HG02973 (cell line): ENCODE data around the gene CCDC85C.

Source experiments
- ATAC-seq: cut with Tn5 transposase; IDR thresholded peaks from one replicate; pipeline ENCODE4 v1.9.1; 2021; ENCODE audit warnings: moderate library complexity; ENCODE audit not compliant: unreplicated experiment

CCDC85C gene

DNA sequence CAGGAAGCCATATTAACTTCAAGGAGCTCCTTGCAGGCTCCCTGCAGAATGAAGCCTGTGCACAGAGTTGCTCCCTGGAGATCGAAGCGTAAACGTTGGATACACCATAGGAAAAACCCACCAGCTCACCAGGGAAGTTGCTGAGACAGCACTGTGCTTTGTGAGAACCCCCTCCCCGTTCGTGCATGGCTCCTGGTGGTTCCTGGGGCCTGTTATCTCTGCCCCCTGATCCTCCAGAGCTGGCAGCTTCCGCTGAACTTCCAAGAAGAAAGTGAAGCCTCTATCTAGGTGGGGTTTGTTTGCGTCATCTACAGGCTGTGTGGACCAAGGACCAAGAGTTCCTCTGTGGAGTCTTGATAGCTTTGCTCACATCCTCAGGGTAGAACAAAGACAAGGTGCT, 2.4 kb upstream of the CCDC85C start:
- ATAC-seq, result no peak

DNA sequence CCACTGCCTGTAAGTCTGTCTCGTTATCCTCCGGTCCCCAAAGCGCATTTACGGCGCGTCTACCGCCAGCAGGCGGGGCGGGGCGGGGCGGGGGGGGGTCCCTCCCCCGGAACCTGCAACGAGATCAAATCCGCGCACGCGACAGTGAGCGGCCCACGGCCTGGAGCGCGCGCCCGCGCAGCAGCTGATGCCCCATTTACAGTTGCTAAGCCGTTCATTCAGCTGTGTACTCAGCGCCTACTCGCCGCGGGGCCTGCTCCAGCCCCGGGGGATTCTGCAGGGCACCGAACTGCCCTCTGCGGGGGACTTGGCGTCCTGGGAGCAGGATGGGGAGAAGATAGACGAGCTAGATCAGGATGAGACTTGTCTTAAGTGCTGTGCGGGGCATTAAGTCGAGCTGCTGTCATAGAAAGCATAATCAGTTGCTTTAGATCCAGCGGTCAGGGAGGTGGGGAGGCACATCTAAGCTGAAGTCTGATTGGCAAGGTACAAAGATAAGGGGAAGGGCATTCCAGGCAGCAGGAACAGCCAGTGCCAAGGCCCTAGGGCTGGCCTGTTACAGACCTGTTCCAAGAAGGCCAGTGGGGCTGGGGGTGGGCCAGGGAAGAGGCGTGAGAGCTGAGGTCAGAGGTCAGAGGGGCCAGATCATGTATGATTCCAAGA, 1.4 kb upstream of the CCDC85C start:
- no peak for ATAC-seq

DNA sequence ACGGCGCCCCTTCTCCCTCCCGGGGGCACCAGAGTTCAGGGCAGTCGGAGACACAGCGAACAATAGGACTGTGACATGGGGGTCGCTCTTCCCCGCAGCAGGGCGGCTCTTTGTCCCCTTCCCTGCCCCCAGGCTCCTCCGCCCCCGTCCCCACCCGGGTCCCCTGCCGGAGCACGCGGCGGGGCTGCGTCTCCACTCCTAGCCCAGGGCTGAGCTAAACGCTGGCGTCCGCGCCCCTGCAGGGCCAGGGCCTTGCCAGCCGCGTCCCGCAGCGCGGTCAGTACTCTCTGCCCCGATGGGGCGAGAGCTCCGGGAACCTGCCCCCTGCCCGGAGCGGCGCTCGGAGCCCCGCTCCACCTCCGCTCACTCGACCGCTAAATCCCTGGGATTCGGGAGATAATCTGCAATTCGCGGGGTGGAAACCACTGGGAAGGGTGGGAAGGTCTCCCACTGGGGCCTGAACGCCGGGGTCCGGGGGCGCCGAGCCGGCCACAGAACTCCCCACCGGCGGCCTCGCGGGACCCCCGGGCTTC, 825 bp upstream of the CCDC85C start:
- peak; percentile 6 for ATAC-seq

DNA sequence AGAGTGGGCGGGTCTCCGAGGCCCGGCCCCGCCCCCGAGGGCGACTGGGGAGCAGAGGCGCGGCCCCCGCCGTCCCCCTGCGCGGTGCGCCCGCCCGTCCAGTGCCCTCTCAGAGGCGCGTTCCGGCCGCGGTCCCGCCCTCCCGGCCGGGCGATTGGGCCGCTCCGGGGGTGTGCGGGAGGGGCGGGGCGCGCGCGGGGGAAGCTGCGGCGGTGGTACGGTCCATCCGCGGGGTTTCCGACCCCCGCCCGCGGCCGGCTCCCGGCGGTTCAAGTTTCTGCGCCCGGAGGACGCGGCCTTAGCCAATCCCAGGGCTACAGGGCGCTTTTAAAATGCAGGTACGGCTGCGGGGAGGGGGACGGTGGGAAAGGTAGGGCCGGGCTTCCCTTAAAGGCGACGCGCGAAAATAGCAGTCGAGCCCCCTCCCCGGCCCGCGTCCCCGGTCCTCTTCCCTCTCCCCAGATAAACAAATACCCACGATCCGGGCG, 315 bp upstream of the CCDC85C start:
- ATAC-seq, result peak; percentile 84

DNA sequence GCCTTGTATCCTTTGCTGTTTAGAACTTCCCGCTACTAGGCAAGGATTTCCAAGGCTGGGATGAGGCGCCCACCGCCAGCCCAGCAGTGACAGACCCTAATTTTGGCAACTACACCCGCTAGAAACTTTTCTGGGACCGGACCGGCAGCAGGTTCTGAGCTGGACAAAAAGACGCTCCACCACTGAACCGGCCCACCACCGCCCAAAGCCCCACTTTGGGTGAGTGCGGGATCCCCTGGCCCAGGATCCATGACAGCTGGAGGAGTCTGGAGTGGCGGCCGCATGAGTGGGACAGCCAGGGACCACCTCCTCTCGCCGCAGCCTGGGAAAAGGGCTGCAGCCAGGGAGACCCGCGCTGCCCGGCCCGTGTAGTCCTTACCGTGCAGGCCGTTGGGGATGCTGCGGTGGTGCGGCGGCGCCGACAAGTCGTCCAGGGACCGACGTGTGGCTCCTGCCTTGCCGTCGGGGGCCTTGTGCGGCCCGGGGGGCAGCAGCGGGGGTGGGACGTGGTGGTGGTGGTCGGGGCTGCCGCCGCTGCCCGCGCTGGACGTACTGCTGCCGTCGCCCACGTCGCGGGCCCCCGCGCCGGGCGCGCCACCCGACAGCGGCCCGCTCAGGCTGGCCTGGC, 1.1 kb downstream of the CCDC85C start:
- ATAC-seq, result no peak

DNA sequence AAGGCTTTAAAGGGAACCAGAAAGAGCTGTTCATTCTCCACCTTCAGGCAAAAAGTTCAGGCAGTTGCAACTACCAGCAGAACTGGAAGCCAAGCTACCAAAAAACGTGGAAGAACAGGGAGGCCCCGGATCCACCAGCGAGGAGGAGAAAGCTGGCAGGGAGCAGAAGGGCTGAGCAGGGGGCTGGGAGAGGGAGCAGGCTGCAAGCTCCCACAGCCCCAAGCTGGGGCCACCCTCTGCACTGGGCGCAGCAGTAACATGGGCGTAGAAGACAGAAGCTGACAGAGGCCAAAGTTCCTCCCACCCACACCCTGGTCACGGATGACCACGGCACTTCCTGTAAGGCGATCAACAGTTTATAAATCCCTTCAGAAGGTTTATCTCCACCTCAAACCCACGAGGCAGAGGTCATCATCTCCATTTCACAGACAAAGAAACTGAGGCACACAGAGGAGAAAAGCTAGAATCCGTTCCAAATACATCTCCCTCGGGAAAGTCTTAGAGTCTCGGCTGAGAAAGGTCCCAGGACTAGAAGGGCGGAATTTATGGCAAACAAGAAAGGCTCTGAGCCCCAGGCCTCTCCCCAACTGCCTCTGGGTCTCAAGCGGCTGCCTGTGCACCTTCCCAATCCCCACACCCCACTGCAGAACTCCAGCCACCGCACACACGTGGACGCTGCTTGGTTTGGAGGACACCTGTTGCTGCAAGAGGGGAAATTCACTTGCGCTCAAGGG, 1.8 kb downstream of the CCDC85C start:
- no peak for ATAC-seq

DNA sequence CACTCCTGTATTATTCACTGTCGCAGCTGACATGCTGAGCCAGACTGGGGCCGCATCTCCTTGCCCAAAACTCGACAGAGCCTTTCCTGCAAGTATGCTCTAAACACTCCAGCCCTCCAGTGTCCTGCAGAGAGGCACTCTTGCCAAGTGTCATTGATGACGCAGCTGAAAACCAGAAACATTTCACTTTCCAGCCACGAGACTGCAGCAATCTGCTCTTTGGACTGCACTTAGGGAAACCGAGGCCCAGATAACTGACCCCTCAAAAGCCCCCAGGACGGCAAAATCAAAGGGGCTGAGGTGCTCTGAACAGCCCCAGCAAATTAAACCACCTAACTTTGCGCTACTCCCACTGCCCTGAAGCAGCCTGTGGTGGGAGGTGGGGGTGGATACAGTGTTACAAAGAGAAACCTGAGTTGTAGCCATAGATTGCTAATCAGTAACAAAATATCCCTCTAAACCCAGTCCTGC, 2.6 kb downstream of the CCDC85C start:
- ATAC-seq, result no peak

DNA sequence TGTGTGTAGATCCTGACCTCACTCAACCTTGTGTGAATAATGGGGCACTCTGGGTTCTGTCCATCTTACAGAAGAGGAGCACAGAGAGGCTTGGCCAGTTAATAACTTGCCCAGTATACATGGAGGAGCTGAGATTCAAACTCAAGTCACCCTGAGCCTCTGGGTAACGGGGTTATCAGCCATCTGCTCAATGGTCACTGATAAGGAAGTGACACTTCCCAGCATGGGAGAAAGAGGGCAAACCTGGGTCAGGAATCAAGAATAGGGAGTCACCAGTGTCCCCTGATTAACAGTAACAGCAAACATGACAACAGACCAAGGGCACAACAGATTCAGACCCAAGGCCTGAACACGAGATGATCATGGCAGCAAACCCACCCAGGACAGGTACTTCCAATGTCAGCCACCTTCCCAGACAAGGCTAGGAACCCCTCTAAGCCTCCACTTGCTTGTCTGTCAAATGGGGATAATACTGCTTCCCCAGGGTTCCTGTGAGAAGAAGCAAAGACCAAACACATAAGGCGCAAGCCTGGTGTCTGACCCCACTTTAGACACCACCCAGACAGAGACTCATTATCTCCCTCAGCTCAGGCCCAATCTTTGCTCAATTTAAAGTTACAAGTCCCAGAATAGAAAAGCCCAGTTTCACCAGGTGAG, 3.6 kb downstream of the CCDC85C start:
- no peak for ATAC-seq

DNA sequence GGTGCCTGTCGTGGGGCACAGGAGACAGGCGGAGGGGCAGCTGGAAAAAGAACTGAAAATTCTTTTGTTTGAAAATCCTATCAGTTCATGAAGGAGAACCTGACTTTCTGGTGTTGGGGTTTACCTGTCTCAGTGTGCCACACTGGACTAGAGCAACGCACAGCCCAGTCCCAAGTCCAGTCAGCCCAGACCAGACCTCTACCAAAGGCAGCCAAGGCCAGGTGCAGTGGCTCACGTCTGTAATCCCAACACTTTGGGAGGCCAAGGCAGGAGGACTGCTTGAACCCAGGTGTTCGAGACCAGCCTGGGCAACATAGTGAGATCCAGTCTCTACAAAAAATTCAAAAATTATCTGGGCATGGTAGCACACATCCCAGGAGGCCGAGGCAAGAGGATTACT, 4.6 kb downstream of the CCDC85C start:
- ATAC-seq, result no peak

DNA sequence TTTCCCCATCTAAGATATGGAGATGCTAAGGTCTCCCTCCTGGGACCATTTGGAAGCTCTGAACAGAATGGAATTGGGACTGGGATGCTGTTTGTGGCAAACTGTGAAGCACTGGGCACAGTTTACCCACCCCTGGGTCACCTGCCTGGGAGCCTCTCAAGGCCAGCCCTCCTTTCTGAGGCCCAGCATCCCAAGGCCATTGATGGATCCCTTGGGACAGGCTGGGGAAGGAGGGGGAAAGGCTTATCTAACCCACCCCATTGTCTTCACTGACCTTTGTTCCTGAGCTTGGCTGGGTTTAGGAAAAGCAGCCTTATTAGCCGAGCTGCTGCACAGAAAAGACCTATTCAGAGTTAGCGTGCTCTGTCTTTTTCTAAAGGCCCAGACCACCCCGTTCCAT, 5.2 kb downstream of the CCDC85C start:
- no peak for ATAC-seq

DNA sequence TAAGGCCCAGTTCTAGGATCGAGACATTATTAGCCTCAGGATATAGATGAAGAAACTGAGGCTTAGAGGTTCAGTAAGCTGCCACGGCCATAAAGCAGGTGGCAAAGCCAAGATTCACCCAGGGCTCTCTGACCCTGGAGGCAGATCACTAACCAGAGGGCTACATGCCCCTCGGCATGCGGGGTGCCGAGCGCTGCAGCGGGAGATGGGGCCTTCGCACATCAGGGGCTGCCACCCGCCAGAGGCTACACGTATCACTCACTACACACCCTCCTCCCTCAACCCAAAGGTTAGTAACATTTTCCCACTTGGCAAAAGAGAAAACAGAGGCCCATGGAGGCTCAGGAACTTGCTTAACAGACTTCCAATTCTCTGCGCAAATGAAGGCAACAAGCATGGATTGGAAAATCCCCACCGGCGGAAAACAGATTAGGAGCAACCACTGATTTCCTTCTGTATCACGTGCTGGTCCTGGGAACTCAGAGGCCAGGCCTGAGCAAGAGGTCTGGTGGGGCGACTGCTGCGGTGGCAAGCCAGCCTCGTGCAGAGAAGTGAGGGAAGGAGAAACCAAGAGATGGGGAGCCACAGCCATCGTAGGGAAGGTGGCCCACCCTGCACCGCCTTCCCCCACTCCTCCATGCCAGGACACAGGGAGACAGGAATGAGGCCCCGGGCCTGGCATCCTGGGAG, 6.0 kb downstream of the CCDC85C start:
- no peak for ATAC-seq

DNA sequence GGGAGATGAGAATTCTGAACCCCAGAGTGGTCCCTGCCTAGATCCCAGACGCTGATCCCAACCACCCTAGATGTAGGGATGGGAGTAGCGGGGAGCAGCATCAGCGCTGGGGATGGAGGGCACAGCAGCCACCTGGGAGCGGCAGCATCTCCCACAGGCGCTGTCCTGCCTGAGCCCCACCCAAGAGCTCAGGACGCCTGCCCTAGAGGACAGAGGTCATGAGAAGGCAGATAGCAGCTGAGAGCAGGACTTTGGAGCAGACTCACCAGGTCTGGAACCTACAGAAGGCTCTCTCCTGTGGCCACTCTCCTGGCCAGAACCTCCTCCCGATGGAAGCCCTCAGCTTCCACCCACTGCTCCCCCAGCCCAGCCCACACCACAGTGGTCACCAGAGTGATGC, 7.2 kb downstream of the CCDC85C start:
- ATAC-seq, result no peak

DNA sequence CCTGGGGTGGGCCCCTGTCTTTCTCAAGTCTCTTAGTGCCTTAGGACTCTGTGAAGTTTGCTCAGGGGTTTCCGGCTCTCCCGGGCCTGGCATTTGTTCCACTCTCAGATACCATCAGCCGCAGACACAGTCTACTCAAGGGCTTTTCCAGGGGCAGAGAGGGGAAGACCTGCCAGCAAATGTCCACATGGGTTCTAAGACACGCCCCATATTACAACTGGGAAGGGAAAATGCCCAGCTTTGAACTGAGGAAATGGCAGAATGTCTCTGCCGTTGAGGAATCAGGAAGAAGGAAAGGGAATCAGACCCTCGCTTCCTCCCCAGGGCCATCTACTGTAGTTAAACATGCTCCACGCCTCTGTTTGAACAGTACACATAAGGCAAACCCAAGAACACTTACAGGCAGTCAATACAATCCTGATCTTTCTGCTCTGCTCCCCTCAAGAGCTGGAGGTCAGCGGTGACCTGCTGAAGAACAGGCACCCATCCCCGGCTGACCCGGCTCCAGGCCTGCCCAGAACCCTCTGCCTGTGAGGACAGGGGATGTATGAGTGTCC, 7.9 kb downstream of the CCDC85C start:
- no peak for ATAC-seq

DNA sequence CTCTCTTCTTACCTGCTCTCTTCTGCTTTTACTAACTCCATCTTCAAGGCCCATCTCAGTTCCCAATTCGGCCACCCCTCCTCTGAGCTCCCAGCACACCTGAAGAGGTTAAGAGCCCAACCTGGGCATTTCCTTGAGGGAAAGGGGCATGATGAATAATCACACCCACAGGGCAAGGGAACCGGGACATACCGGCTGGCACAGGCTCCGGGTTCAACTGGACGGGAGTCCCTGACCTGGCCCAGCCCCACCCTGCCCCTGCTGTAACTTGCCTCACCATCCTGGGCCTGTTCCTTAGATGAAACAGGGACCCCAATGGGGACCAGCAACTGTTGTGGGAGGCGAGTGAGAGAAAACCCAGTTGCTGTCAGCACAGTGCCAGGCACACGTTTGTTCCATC, 8.5 kb downstream of the CCDC85C start:
- no peak for ATAC-seq

DNA sequence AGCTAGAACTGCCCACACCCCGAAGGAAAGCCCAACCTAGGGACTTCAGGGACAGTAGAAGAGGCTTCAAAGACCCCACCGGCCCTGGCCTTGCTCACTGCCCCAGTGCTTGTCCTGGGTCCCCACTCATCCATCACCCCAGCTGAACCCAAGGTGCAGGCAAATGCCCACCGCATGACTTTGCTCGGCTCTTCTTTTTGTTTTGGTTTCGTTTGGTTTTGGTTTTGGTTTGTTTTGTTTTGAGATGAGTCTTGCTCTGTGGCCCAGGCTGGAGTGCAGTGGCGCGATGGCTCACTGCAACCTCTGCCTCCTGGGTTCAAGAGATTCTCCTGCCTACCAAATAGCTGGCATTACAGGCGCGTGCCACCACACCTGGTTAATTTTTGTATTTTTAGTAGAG, 9.0 kb downstream of the CCDC85C start:
- ATAC-seq, result peak; percentile 92

DNA sequence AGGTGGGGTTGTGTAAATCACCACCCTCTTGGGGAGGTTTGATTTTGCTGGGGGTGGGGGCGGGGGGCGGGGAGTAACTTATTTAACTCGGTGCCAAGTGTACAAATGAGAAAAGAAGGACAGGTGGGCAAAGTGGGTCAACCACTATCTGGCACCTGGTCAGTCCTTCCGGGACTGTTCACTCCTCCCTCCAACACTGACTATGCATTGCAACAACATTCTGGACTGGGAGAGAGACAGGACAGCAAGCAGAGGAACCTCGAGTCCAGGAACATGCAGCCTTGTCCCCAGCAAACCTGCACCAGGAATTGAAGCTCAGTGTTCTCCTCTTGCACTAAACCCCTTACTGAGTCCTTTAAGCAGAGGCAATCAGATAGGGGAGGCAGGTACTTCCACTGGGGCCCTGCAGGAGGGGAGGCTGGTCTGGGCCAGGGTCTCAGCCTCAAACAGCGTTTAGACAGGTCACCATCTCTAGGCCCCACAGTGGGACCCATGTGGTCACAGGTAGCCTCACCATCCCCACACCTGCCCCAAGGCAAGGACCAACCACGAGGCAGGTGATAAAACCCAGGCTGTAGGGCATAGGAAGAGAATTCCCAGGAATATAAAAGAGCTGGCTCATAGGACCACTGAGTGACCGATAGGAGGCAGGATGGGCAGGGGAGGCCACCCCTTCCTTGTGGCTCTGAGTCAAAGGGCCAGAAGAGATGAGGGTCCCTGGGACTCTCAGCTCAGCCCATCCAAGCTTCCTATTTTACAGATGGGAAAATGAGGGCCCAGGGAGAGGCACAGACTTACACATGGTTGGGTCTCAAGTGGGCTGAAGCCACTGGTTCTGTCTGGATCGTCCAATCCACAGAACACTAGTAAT, 9.8 kb downstream of the CCDC85C start:
- no peak for ATAC-seq

DNA sequence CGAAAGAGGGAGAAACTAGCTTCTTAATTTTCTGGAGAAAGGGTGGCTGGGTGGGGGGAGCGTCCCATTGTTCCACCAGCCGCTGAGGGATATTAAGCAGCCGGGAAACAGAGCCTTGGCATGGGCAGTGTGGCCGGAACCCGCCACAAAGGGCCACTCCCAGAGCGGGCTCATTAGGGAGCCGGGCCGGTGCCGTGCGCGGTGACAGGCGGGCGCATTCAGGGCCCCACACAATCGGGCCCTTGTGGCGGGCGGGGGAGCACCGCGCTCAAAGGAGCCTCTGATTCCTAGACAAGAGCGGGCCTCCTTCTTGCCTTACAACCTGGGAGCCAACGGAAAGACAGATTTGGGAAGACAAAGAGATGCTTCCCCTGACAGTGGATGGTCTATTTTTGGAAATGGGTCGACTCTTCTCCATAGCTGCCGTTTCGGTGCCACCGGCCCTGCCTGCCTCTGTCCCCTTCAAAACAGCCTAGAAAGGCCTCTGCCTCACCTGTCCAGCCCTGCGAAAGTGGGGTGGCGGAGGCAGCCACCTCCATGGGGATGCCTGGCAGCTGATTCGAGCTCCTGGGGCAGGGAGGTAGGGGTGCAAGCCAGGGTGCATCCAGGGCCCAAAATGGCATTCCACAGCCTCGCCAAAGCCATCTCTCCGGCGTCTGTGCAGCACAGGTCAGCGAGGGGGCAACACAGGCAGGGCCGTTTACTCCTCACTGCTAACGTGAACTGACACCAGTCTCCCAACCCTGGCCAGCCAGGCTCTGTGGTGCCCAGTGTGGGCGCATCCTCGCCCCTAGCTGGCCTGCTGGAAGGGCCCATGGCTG, 10.9 kb downstream of the CCDC85C start:
- ATAC-seq, result no peak

DNA sequence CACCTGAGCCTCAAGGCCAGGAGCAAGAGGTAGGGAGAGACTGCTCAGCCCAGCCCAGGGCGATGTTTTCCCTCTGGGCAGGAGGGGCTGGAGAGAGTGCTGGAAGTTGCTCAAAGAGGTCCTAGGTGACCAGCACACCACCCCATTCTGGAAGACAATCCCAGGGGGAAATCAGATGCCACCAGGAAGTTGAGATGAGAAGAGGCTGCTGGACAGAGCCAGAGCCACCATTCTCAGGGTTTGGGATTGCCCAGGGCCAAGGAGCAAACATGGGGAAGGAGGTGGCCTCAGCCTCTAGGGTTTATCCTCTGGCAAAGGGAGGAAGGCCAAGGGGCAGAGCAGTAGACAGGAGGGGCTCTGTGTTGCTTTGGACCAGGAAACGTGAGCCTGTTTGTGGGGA, 11.6 kb downstream of the CCDC85C start:
- ATAC-seq, result no peak
